H1 (cell line): ENCODE results near the gene MIPEP. TPM values are rescaled to one million over a fixed set of nuclear protein-coding genes. Genes with fewer than 3 reads are reported as not detected.

Source experiments
- CTCF ChIA-PET: fragments of 300-600 bp; sonication (Branson Sonifier 250); formaldehyde crosslinking; loops from one replicate; lab custom pipeline; 2021; ENCODE audit not compliant: partially characterized antibody; lab: Charles Lee
- POLR2A ChIA-PET: fragments of 300-600 bp; sonication (Branson Sonifier 250); formaldehyde crosslinking; loops from one replicate; lab custom pipeline; 2021; ENCODE audit warnings: inconsistent platforms; ENCODE audit not compliant: partially characterized antibody; lab: Charles Lee
- DNase-seq, 2 experiments: peaks; one replicate each; pipeline versions ENCODE4 v3.0.0 to v3.0.0-alpha.2; 2010 to 2022; ENCODE audit warnings: low spot score in 2 of 2, low read depth in 1 of 2, mixed read lengths in 1 of 2
- FAIRE-seq: peaks from 2 replicates; lab custom pipeline; 2011; peaks lifted over from hg19 to GRCh38; lab: Jason Lieb, UNC
- H2AFZ ChIP-seq: 2 replicates; pipeline ENCODE4 v1.8.1; 2012; ENCODE audit warnings: low read length, inconsistent platforms
- H2AK5ac ChIP-seq: 2 replicates; pipeline ENCODE4 v1.6.1; 2013; ENCODE audit warnings: low read depth, low read length
- H2BK120ac ChIP-seq: replicated peaks from 2 replicates; pipeline ENCODE3; 2013; ENCODE audit warnings: low read depth, low read length, inconsistent platforms
- H2BK12ac ChIP-seq: 2 replicates; pipeline ENCODE4 v1.6.1; 2013; ENCODE audit warnings: low read depth, low read length
- H2BK15ac ChIP-seq: 2 replicates; pipeline ENCODE4 v1.6.1; 2013; ENCODE audit warnings: low read length
- H2BK20ac ChIP-seq: 2 replicates; pipeline ENCODE4 v1.6.1; 2013; ENCODE audit warnings: low read length
- H2BK5ac ChIP-seq: 2 replicates; pipeline ENCODE4 v1.6.1; 2013; ENCODE audit warnings: low read depth, low read length
- H3K14ac ChIP-seq: 2 replicates; pipeline ENCODE4 v1.6.1; 2013; ENCODE audit warnings: inconsistent platforms; ENCODE audit not compliant: insufficient read length
- H3K18ac ChIP-seq: 2 replicates; pipeline ENCODE4 v1.6.1; 2013; ENCODE audit warnings: low read length; ENCODE audit errors: extremely low read depth
- H3K23ac ChIP-seq: 2 replicates; pipeline ENCODE4 v1.6.1; 2013; ENCODE audit warnings: inconsistent platforms; ENCODE audit not compliant: insufficient read length
- H3K23me2 ChIP-seq: 2 replicates; pipeline ENCODE4 v1.6.1; 2013; ENCODE audit warnings: low read depth, low read length
- H3K27ac ChIP-seq: 2 replicates; pipeline ENCODE4 v1.6.1; 2011; ENCODE audit warnings: low read depth, low read length, inconsistent platforms
- H3K27me3 ChIP-seq, 4 experiments: replicated peaks in 1 of 4; 1 replicate in 1 of 4; 2 replicates in 3 of 4; pipeline versions ENCODE4 v1.6.1 to v1.8.1; 2011 to 2013; ENCODE audit warnings: low read length in 3 of 4, mild to moderate bottlenecking in 3 of 4, inconsistent platforms in 2 of 4, mixed read lengths in 2 of 4, moderate library complexity in 1 of 4; ENCODE audit not compliant: control insufficient read depth in 3 of 4, insufficient read depth in 3 of 4; ENCODE audit errors: extremely low read depth in 1 of 4
- H3K36me3 ChIP-seq, 4 experiments: 2 replicates each; pipeline versions ENCODE4 v1.6.1 to v1.8.1; 2011 to 2013; ENCODE audit warnings: mild to moderate bottlenecking in 4 of 4, low read length in 3 of 4, moderate library complexity in 2 of 4, control low read depth in 1 of 4, inconsistent platforms in 1 of 4; ENCODE audit not compliant: insufficient read depth in 4 of 4, control insufficient read depth in 2 of 4
- H3K4ac ChIP-seq: replicated peaks from 2 replicates; pipeline ENCODE3; 2013; ENCODE audit warnings: low read length, low read depth, mixed read lengths, inconsistent platforms; ENCODE audit not compliant: insufficient read length
- H3K4me1 ChIP-seq, 4 experiments: replicated peaks in 1 of 4; 1 replicate in 1 of 4; 2 replicates in 3 of 4; pipeline versions ENCODE4 v1.6.1 to v1.8.1; 2011 to 2013; ENCODE audit warnings: low read length in 3 of 4, inconsistent platforms in 2 of 4, mixed read lengths in 1 of 4; ENCODE audit not compliant: insufficient read depth in 4 of 4, control insufficient read depth in 3 of 4
- H3K4me2 ChIP-seq, 2 experiments: 2 replicates each; pipeline versions ENCODE4 v1.6.1 to v1.8.1; 2011 to 2013; ENCODE audit warnings: low read depth in 2 of 2, low read length in 2 of 2, control low read depth in 1 of 2, inconsistent platforms in 1 of 2, mild to moderate bottlenecking in 1 of 2; ENCODE audit not compliant: insufficient read depth in 1 of 2
- H3K4me3 ChIP-seq, 4 experiments: fragments of 200-600, 300-600 bp in 1 of 4; sonication (generic), shearing (Covaris generic), sonication (Bioruptor Twin) in 1 of 4; 2 replicates each; pipeline versions ENCODE4 v1.5.1 to v1.8.1; 2011 to 2016; ENCODE audit warnings: low read length in 4 of 4, low read depth in 3 of 4, control low read depth in 2 of 4, inconsistent platforms in 2 of 4, mild to moderate bottlenecking in 2 of 4, mixed read lengths in 1 of 4, moderate library complexity in 1 of 4; ENCODE audit not compliant: insufficient read depth in 2 of 4; ENCODE audit errors: extremely low read depth in 1 of 4
- H3K56ac ChIP-seq: replicated peaks from 2 replicates; pipeline ENCODE3; 2013; ENCODE audit warnings: low read depth, mild to moderate bottlenecking, mixed read lengths, low read length, inconsistent platforms; ENCODE audit not compliant: insufficient read length
- H3K79me1 ChIP-seq: 2 replicates; pipeline ENCODE4 v1.6.1; 2013; ENCODE audit warnings: low read depth, low read length, control low read depth
- H3K79me2 ChIP-seq, 2 experiments: 2 replicates each; pipeline versions ENCODE4 v1.6.1 to v1.8.1; 2012 to 2013; ENCODE audit warnings: low read length in 2 of 2, mild to moderate bottlenecking in 2 of 2, inconsistent platforms in 1 of 2; ENCODE audit not compliant: insufficient read depth in 2 of 2, control insufficient read depth in 1 of 2
- H3K9ac ChIP-seq, 4 experiments: replicated peaks in 1 of 4; 1 replicate in 1 of 4; 2 replicates in 3 of 4; pipeline versions ENCODE4 v1.6.1 to v1.8.1; 2011 to 2013; ENCODE audit warnings: low read depth in 3 of 4, low read length in 3 of 4, control low read depth in 2 of 4, mild to moderate bottlenecking in 2 of 4, moderate library complexity in 2 of 4, inconsistent platforms in 1 of 4; ENCODE audit errors: extremely low read depth in 1 of 4
- H3K9me3 ChIP-seq, 2 experiments: 2 replicates each; pipeline versions ENCODE4 v1.6.1 to v1.8.1; 2012 to 2013; ENCODE audit warnings: mild to moderate bottlenecking in 2 of 2, moderate library complexity in 2 of 2, control low read depth in 1 of 2, inconsistent platforms in 1 of 2, low read depth in 1 of 2, low read length in 1 of 2, mixed read lengths in 1 of 2; ENCODE audit not compliant: insufficient read depth in 2 of 2
- H4K20me1 ChIP-seq, 2 experiments: replicated peaks in 1 of 2; 2 replicates each; pipeline versions ENCODE3 to v1.8.1; 2011 to 2013; ENCODE audit warnings: inconsistent platforms in 2 of 2, low read length in 2 of 2, mild to moderate bottlenecking in 1 of 2; ENCODE audit not compliant: insufficient read depth in 2 of 2, control insufficient read depth in 1 of 2
- H4K5ac ChIP-seq: 2 replicates; pipeline ENCODE4 v1.6.1; 2013; ENCODE audit warnings: low read length, low read depth, mixed read lengths, inconsistent platforms; ENCODE audit not compliant: insufficient read length
- H4K8ac ChIP-seq: 2 replicates; pipeline ENCODE4 v1.8.0; 2013; ENCODE audit warnings: mild to moderate bottlenecking, moderate library complexity, low read length, inconsistent platforms; ENCODE audit not compliant: insufficient read depth; ENCODE audit errors: extremely low read depth
- H4K91ac ChIP-seq: replicated peaks from 2 replicates; pipeline ENCODE3; 2013; ENCODE audit warnings: low read length, mixed read lengths, inconsistent platforms; ENCODE audit not compliant: insufficient read length
- GTF2F1 ChIP-seq: IDR thresholded peaks from 2 replicates; pipeline ENCODE4 v1.6.1; 2012; ENCODE audit warnings: low read depth, low read length, improper control_type of control experiment, borderline replicate concordance
- SUZ12 ChIP-seq: fragments of 200-600 bp; sonication (generic); IDR thresholded peaks from 2 replicates; pipeline ENCODE4 v1.6.1; 2012; ENCODE audit warnings: mild to moderate bottlenecking, inconsistent platforms, low read length, moderate library complexity, mixed read lengths
- TAF1 ChIP-seq: IDR thresholded peaks from 2 replicates; pipeline ENCODE4 v1.6.1; 2011; ENCODE audit warnings: mild to moderate bottlenecking, low read depth, low read length
- TBP ChIP-seq: IDR thresholded peaks from 2 replicates; pipeline ENCODE4 v1.6.1; 2011; ENCODE audit warnings: low read depth, low read length, improper control_type of control experiment
- WGBS, 2 experiments: shearing (Covaris generic) in 1 of 2; methylation state at CpG; one replicate each; pipeline versions ENCODE4 v1.1.6 to v1.1.7; 2013 to 2015; ENCODE audit warnings: low lambda C conversion rate in 2 of 2, mixed read lengths in 2 of 2, inconsistent platforms in 1 of 2, low coverage in 1 of 2, missing lambda C conversion rate in 1 of 2; ENCODE audit not compliant: insufficient replicate concordance in 2 of 2, insufficient coverage in 1 of 2, insufficient read length in 1 of 2; ENCODE audit errors: extremely low coverage in 1 of 2, missing lambda C conversion rate in 1 of 2; 5-methylcytosine and 5-hydroxymethylcytosine counted together
- polyA plus RNA-seq, 7 experiments: library from polyadenylated mRNA; depleted of rRNA in 3 of 7; stranded (reverse) in 5 of 7; unstranded in 2 of 7; fragments of >200 nt in 5 of 7; fragments of 200-250 nt in 2 of 7; gene quantifications; 1 replicate in 5 of 7; 2 replicates in 1 of 7; 4 replicates in 1 of 7; pipeline versions ENCODE4 v1.2.1 to v1.2.3, GENCODE V29; 2011 to 2013; ENCODE audit warnings: missing spikeins in 2 of 7, mixed read lengths in 2 of 7
- total RNA-seq: library from RNA; stranded (reverse); fragmentation: NEBNext Ultra II Directional; extraction: Animal tissue kit (Norgen Biotek cat#: 25700); gene quantifications from 2 replicates; pipeline ENCODE4 v1.2.1, GENCODE V29; 2021

The MIPEP gene
- total and polyA plus RNA-seq, 2 of the 8 experiments (the other 6 are each of a cell fraction or from before 2014, with no cell fraction given) = 24.0 to 24.2 TPM

DNA sequence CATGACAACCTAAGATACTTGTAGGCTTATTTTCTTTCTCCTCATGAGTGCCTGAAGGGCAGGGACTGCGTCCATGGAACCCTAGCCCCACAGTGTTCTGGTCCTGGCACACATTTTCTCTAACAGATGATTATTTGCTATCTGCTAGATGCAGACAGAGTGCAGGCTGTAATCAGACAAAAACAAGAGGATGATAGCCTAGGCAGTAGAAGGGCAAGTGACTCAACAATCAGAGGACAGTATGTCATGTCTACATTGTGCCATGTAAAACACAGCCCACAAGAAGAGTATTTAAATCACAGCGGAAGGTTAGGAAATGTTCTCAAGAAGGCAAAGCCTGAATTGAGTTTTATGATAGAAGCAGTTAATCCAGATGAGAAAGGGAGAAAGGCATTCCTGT is 29.3 kb downstream of the MIPEP start:
- Histone ChIP-seq H2BK20ac (no peak overlapping the region), H3K23ac (no peak overlapping the region), H3K9me3 (no peaks in the 10 kb centered on the region), H3K79me2 (no peaks in the 10 kb centered on the region), H2BK12ac (no peak overlapping the region), H3K36me3 (no peaks in the 10 kb centered on the region; a peak in 1 of 8 replicates), H3K56ac (no peak overlapping the region), H3K4ac (no peak overlapping the region), H3K4me3 (no peak overlapping the region), H2BK15ac (no peak overlapping the region), H2AK5ac (no peak overlapping the region), H4K91ac (no peak overlapping the region), H3K4me1 (peaks cover 0 to 2% (median 0%) of the 10 kb centered on the region in 4 experiments; a peak in 2 of 7 replicates), H3K23me2 (no peaks in the 10 kb centered on the region), H3K79me1 (no peaks in the 10 kb centered on the region), H2BK120ac (no peak overlapping the region), H4K5ac (no peak overlapping the region), H3K18ac (no peak overlapping the region), H3K27me3 (no peaks in the 10 kb centered on the region), H4K20me1 (no peaks in the 10 kb centered on the region), H2AFZ (no peak overlapping the region), H3K27ac (no peak overlapping the region), H2BK5ac (no peak overlapping the region), H4K8ac (no peak overlapping the region), H3K14ac (no peak overlapping the region), H3K4me2 (no peak overlapping the region), H3K9ac (no peak overlapping the region)
- TF ChIP-seq TAF1 (no peak), TBP (no peak), GTF2F1 (no peak), SUZ12 (no peak)
- WGBS, 2 experiments = 91% methylated on average over 2 of the region's 2 CpGs; no CpG with 5 or more reads in 1 of the 2 experiments
- no peak for FAIRE-seq
- ChIA-PET CTCF (no interaction called here), POLR2A (no interaction called here)
- DNase-seq = no peak
